HUES6 (cell line): ENCODE measurements around the gene STAMBP.
"Not testable (repeated sequence)": the region's sequence is repeated elsewhere in the genome, so short reads cannot be mapped to it uniquely, and the experiment has no call there.

Source experiments
- H3K27ac ChIP-seq: 2 replicates; pipeline ENCODE4 v1.7.0; 2013; ENCODE audit warnings: low read depth, mild to moderate bottlenecking, low read length, inconsistent platforms
- H3K27me3 ChIP-seq: 2 replicates; pipeline ENCODE4 v1.6.1; 2013; ENCODE audit warnings: low read length; ENCODE audit not compliant: control insufficient read depth, insufficient read depth
- H3K36me3 ChIP-seq: 2 replicates; pipeline ENCODE4 v1.6.1; 2013; ENCODE audit warnings: low read length; ENCODE audit not compliant: control insufficient read depth, insufficient read depth
- H3K4me1 ChIP-seq: 2 replicates; pipeline ENCODE4 v1.6.1; 2013; ENCODE audit warnings: low read length; ENCODE audit not compliant: control insufficient read depth, insufficient read depth
- H3K4me3 ChIP-seq: 2 replicates; pipeline ENCODE4 v1.5.1; 2013; ENCODE audit warnings: low read depth, low read length
- H3K9ac ChIP-seq: one replicate; pipeline ENCODE4 v1.6.1; 2013; ENCODE audit warnings: mild to moderate bottlenecking, low read length
- H3K9me3 ChIP-seq: 2 replicates; pipeline ENCODE4 v1.6.1; 2013; ENCODE audit warnings: low read depth, low read length; ENCODE audit not compliant: control insufficient read depth, insufficient read depth

Gene STAMBP

GRCh38 chr2:73828818-73829570 lies at the start of gene STAMBP:
Gene STAMBP, plus strand, starts transcription at chr2:73828961. Its CDS starts 1,896 bp downstream, at chr2:73830857.
- Histone ChIP-seq H3K4me3 (peak within 1 kb of the TSS; percentile 91), H3K27me3 (no peaks in the 10 kb centered on the region), H3K27ac (peak within 1 kb of the TSS; percentile 81; the same call in 1 of the 2 replicates), H3K9ac (peak within 1 kb of the TSS; percentile 96), H3K9me3 (no peaks in the 10 kb centered on the region), H3K36me3 (peaks cover 27% of the 10 kb centered on the region), H3K4me1 (peaks cover 13% of the 10 kb centered on the region; the same call in 1 of the 2 replicates)

GRCh38 chr2:73779467-73780236 lies 49.1 kb upstream of the STAMBP start, which contains the start of gene DUSP11:
Gene DUSP11, minus strand, starts transcription at chr2:73780103. Its CDS starts 129 bp downstream, at chr2:73779974.
- Histone ChIP-seq H3K9ac (peak within 1 kb of the TSS; percentile 84), H3K4me3 (peak within 1 kb of the TSS; percentile 90), H3K27me3 (no peaks in the 10 kb centered on the region), H3K36me3 (peaks cover 19% of the 10 kb centered on the region), H3K9me3 (no peaks in the 10 kb centered on the region), H3K4me1 (peaks cover 11% of the 10 kb centered on the region; the same call in 1 of the 2 replicates), H3K27ac (peak within 1 kb of the TSS; percentile 50)

- Histone ChIP-seq H3K27ac (no peak overlapping the region), H3K9me3 (no peaks in the 10 kb centered on the region), H3K9ac (no peak overlapping the region), H3K36me3 (peaks cover 14% of the 10 kb centered on the region), H3K4me3 (0 out of 2 replicates have a peak overlapping the region, but pooled peaks have one; percentile 90), H3K27me3 (no peaks in the 10 kb centered on the region), H3K4me1 (peaks cover 11% of the 10 kb centered on the region; the same call in 1 of the 2 replicates)
Measured at GRCh38 chr2:73780237-73780582, 48.6 kb upstream of the STAMBP start.

- H3K27me3 ChIP-seq, H3K4me3 ChIP-seq, H3K27ac ChIP-seq, H3K9ac ChIP-seq, H3K9me3 ChIP-seq, H3K36me3 ChIP-seq: not testable (repeated sequence)
- peaks cover 11% of the 10 kb centered on the region; the same call in 1 of the 2 replicates for H3K4me1 ChIP-seq
Measured at GRCh38 chr2:73783402-73783801, 45.4 kb upstream of the STAMBP start.

- H3K27me3 ChIP-seq, H3K27ac ChIP-seq, H3K9ac ChIP-seq, H3K4me3 ChIP-seq, H3K9me3 ChIP-seq, H3K36me3 ChIP-seq: not testable (repeated sequence)
- peaks cover 11% of the 10 kb centered on the region; the same call in 1 of the 2 replicates for H3K4me1 ChIP-seq
Measured at GRCh38 chr2:73783883-73784282, 44.9 kb upstream of the STAMBP start, which contains the start of gene C2orf78. Gene C2orf78, plus strand, starts transcription at chr2:73784183. Its CDS starts 127 bp downstream, at chr2:73784310.

- H3K9ac ChIP-seq = no peak overlapping the region
- no peaks in the 10 kb centered on the region for H3K4me1 ChIP-seq
- no peaks in the 10 kb centered on the region for H3K36me3 ChIP-seq
- peaks cover 24% of the 10 kb centered on the region for H3K27me3 ChIP-seq
- H3K9me3 ChIP-seq = no peaks in the 10 kb centered on the region
- no peak overlapping the region for H3K27ac ChIP-seq
- H3K4me3 ChIP-seq = no peak overlapping the region
Measured at GRCh38 chr2:73811878-73812277, 16.9 kb upstream of the STAMBP start.

- Histone ChIP-seq H3K9ac (no peak overlapping the region), H3K36me3 (no peaks in the 10 kb centered on the region), H3K27me3 (peaks cover 24% of the 10 kb centered on the region), H3K27ac (no peak overlapping the region), H3K4me1 (no peaks in the 10 kb centered on the region), H3K9me3 (no peaks in the 10 kb centered on the region), H3K4me3 (no peak overlapping the region)
Measured at GRCh38 chr2:73812635-73813034, 16.1 kb upstream of the STAMBP start.

- no peak overlapping the region for H3K27ac ChIP-seq
- H3K9me3 ChIP-seq = no peaks in the 10 kb centered on the region
- H3K4me1 ChIP-seq = no peaks in the 10 kb centered on the region
- no peak overlapping the region for H3K4me3 ChIP-seq
- peaks cover 19% of the 10 kb centered on the region for H3K27me3 ChIP-seq
- no peaks in the 10 kb centered on the region for H3K36me3 ChIP-seq
- H3K9ac ChIP-seq = no peak overlapping the region
Measured at GRCh38 chr2:73818296-73818695, 10.5 kb upstream of the STAMBP start.

GRCh38 chr2:73821227-73821626 lies 7.5 kb upstream of the STAMBP start:
- Histone ChIP-seq H3K4me3 (no peak overlapping the region), H3K9me3 (no peaks in the 10 kb centered on the region), H3K36me3 (no peaks in the 10 kb centered on the region), H3K27ac (no peak overlapping the region), H3K27me3 (no peaks in the 10 kb centered on the region; the same call in 1 of the 2 replicates), H3K4me1 (no peaks in the 10 kb centered on the region), H3K9ac (no peak overlapping the region)

GRCh38 chr2:73821669-73822068 lies 7.1 kb upstream of the STAMBP start:
- Histone ChIP-seq H3K27me3 (no peaks in the 10 kb centered on the region; the same call in 1 of the 2 replicates), H3K36me3 (no peaks in the 10 kb centered on the region), H3K9ac (no peak overlapping the region), H3K27ac (no peak overlapping the region), H3K9me3 (no peaks in the 10 kb centered on the region), H3K4me1 (no peaks in the 10 kb centered on the region), H3K4me3 (no peak overlapping the region)

GRCh38 chr2:73822276-73822675 lies 6.5 kb upstream of the STAMBP start:
- H3K4me3 ChIP-seq = no peak overlapping the region
- H3K36me3 ChIP-seq = no peaks in the 10 kb centered on the region
- H3K27me3 ChIP-seq = no peaks in the 10 kb centered on the region; the same call in 1 of the 2 replicates
- H3K4me1 ChIP-seq = no peaks in the 10 kb centered on the region
- no peak overlapping the region for H3K27ac ChIP-seq
- H3K9me3 ChIP-seq = no peaks in the 10 kb centered on the region
- no peak overlapping the region for H3K9ac ChIP-seq
